HS-27A (cell line): Measurements from ENCODE around the gene CDH26.

Experiments used
- DNase-seq: peaks from one replicate; pipeline ENCODE4 v3.0.0-alpha.2; 2012; ENCODE audit warnings: low read depth, missing footprints

CDH26 gene

DNA sequence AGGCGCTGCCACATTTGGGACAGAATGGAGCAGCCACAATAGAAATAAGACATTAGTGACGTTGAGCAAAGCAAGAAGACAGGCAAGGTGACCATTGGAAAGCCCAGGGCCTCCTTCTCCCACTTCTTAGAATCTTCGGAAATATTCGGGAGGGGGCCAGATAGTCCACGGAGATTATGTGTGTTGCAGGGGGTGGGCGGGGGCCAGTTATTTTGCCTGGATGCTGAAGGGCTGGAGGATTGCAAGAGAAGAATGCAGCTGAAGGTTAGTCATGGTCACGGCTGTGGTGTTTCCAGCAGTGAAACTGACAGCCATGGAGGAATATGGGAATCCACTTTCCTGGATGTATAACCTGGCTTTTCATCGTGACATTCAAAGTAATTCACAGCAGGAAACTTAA lies 88.6 kb downstream of the CDH26 start:
- no peak for DNase-seq

DNA sequence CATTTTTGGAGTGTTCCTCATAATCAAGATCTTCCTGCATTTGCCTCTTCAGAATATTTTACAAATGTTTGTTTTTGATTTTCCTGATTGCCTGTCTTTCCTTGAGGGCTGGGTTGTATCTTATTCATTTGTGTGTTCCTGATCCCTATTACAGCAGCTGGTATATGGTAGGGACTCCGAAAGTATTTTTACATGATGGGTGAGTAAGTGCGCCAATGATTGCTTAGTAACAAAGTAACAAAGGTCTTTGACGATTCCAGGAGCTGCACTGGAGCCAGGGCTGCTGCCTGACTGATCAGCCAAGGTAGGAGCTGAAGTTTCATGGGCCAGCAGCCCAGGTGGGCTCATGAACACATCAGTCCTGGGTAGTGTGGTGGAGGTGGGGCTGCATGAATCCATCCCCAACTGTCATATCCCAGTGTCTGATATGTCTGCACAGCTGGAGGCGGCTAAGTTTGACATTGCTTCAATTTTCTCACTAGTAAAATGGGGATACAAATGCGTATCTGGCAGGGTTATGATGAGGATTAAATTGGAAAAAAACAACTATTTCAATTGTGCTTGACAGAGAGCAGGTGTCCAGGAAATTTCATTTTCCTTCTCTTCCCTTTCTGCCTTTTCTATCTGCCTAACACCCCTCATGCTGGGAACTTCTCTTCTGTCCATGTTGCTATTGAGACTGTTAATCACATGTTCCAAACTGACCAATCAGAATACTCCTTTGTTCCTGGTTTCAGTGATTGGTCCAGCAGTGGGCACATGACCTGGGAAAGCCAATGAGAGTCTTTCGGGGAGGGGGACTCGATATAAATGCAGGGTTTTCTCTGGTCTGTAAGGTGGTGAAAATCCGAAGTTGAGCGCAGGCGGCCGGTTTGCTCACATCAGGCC lies 90.7 kb downstream of the CDH26 start:
- DNase-seq: no peak

DNA sequence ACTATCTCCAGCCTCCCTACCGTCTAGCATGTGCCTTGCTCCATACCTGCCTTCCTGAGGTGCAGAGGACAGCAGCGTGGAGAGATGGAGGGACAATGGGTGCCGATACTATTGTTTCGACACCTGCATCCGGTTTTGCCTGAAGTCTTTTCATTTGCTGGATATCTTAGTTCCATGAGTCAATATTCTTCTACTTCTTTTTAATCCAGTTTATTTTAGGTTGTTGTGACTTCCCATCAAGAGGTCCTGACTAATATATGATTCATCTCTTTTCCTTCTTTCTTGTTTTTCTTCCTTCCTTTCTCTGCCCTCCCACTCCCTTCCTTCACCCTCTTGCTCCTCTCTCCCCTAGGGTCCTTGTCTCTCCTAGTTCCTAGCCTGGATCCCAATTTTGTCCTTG lies 91.4 kb downstream of the CDH26 start:
- no peak for DNase-seq

DNA sequence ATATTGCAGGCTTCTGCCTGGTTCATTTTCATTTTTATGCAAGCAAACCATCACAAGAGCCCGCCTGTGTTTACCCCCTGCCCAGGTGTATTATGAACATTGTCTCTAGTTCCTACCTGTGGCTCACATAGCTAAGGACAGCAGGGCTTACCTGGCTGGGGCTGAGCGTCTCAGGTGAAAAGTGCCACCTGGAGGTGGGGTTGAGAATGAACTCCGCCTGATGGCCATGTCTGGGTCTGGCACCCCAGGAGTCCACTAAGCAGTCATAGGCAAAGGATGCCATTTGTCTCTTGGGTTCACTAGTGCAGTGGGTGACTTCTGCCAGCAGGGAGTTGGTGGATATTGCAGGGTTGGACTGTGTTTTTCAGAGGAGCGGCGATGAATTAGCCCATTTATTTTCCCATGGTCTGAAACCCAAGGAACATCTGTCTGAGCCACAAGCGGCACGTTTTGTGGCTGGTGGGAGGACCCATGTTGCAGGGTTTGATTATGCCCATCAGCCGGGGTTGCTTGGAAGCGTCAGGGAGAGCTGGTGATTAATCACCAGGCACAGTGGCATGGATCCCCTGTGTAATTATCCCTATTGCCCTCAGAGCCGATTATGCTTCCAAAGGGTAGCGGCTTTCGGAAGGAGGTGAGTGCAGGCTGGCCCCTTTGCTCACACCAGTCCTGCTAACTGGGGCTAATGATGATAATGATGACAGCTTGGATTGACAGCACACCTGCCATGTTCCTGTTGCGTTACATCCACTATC lies 92.1 kb downstream of the CDH26 start:
- no peak for DNase-seq

DNA sequence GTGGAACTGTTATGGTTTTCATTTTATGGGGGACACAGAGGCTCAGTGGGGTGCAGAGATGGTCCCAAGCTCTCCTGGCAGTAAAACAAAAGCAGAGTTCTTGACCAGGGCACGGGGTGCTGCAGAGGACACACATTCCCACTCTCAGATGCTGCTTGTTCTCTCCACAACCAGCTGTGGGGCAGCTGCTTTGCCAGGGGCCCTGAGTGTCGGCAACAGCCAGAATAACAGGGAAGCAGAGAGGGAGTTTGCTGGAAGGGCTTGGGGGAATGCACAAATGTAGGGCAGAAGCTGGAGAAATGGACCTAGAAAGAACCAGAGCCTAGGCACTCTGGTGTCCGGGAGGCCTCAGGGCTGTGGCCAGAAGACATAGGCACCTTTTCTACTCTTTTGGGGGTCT lies 93.7 kb downstream of the CDH26 start:
- no peak for DNase-seq

DNA sequence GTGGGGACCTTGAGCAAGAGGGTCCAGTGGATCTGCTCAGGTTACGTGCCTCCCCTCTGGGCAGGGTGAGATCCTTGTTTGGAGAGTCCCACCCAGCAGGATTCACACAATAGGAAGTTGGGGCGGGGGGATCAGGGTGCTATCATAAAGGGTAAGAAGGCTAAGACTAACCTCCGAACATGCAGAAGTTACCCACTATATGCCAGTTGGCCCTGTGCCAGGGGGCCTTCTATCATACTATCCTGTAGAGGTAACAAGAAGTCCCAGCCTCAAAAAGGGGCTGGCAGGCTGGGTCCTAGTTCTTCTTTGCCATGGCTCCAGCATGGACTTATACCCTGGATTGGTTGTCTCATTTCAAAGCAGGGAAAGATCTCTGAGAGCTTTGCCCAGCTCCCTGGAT lies 94.1 kb downstream of the CDH26 start:
- DNase-seq: no peak

DNA sequence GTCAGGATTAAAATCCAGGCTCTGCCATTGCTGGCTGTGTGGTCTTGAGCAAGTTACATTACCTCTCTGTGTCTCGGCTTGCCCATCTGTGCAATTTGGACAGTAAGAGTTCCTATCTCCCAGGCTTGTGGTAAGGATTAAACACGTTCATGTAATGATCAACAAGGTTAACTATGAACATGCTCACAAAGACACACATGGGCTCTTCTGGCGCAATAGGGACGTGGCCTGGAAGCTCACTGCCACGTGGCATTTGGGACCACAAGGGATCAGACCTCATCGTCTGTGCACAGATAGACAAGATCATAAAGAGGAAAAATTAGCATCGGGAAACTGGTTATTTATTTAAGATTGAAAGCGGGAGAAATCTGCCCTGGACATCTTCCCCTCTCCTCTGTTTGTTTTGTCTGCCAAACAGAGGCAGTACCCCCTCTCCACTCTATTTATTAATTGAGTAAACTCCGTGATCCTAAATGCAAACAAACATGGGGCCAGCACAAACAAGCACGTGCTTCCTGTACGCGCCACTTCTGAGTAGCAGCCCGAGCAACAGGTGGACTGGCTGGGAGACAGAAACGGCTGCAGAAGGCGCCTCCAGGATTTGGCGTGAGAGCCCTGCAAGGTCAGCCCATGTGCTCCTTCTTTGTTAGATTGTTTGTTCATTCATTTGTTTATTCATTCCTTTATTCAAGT lies 95.0 kb downstream of the CDH26 start:
- no peak for DNase-seq

DNA sequence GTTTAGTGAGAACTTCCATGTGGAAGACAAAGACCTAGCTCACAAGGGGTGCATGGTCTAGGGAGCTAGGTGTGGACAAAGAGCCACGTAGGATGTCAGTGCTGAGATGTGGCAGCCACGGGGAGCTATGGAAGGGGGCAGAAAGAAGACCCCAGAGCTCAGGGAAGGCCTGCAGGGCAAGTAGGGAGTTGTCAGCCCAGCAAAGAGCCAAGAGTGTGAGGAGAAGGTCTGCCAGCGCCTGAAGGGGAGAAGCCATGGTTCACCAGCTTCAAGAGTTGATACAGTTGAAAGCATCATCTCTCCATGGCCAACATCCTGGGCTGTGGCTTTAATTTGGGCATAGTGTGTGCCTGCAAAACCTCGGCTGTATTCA lies 95.6 kb downstream of the CDH26 start:
- DNase-seq: no peak

DNA sequence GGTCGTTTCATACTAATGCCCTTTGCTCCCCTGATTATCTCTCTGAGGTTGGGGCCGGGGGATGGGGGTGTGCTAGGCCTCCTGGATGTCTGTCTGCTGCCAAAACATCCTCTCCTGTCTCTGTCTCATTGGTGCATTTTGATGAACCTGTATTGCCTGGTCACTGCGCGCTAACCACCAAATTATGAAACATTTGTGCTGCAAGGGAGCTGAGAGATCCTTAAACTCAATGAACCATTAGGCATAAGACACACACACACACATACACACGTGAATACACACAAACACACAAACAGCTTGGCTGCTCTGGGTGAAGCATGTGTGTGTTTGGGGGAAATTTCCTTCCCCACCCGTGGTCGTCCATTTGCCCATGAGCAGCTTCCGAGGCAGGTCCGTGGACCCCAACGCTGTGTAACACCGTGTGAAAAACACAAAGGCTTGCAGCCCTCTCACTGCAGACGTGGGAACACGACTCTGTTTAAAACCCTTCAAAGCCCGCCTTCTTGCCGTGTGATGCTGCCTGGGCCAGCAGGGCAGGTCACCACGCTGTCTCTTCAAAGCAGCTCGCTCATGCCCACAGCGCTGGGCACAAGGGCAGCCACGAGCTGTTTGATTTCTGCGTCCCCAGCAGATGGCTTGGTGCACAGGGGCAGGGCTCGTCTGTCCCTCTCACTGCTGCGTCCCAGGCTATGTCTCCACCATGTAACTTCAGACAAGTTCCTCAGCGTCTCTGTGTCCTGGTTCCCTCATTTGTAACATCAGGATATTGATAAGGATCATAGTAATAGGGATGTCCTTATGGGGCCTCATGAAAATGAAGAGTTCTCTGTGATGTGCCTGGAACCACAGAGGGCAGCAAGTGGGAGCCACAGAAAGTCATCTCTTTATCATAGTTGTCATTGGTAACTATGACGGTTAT lies 96.8 kb downstream of the CDH26 start:
- DNase-seq: no peak

DNA sequence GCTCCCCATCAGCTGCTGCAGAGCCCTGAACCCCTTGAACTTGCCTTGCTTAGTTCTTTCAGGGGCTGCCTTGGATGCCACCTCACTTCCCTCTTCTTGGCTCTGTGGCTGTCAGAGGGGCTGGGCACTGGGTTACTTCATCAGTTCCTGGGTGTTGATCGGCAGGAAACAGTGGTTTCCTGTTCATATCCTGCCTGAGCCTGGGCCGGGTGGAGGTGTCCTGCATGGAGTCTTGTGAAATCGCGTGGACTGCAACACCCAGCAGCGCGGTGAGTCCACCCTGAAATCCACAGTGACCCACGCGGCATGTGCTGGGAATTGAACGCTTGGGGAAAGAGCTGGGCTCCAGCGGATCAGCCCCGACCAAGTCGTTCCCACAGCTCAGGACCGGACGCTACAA lies 97.5 kb downstream of the CDH26 start:
- DNase-seq: no peak

DNA sequence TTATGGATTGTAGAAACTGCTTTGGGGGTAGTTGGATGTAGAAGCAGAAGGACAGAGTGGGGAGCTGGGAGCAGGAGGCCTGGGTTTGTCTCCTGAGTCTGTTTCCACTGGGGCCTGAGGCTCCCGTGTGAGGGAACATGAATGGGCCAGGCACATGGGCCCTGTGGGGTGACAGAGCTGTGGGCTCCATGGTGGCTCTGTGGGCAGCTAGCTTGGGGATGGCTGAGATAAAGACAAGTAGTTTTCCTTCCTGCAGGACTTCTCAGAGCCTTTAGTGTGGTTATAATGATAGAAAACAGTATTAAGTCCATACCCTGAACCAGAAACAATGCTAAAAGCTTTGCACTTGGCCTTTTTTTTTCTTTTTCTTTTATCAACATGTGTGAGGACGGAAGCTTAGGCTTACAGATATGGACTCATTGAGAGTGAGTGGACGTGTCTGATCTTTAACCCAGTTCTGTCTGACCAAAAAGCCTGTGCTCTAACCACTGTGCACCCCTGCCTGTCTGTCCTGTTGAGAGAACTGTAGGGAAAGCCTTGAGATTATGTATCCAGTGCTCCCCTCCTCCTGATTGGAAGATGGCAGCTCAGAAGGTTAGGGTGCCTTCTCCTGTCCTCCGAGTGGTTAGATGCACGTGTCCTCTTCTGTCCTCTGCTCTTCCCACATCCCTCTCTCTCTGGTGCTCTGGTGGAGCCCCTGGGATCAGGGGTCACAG lies 98.3 kb downstream of the CDH26 start:
- no peak for DNase-seq

DNA sequence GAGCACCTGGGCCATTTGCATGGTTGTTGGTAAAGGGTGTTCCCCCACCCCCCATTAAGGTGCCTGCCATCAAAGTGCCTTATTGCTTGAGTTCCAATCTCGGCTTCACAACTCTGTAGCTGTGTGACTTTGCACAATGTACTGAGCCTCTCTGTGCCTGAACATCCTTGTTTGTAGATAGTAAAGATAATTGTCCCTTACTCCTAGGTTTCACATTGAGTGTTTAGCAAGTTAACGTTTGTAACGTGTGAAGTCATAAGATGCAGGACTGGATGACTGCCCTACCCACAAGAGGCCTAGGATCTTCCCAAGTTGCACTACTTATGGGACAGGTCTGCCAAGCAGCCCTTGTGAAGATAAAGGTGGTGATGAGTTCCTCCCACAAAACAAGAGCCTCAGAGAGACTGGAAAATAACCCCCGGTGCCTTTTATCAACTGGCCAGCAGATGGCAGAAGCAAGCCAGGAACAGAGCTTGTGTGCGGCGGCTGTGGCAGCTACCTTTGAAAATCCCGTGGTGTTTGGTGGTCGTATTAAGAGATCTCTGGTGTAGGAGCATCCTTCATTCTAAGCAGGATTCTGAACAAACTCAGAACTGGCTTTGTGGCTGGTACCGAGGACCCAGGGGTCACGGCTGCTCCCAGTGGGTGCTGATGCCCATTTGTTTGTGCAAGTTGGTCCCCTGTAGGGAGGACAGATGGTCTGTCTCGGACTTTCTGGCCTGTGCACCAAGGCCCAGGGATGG lies 99.1 kb downstream of the CDH26 start:
- peak; percentile 19 for DNase-seq

DNA sequence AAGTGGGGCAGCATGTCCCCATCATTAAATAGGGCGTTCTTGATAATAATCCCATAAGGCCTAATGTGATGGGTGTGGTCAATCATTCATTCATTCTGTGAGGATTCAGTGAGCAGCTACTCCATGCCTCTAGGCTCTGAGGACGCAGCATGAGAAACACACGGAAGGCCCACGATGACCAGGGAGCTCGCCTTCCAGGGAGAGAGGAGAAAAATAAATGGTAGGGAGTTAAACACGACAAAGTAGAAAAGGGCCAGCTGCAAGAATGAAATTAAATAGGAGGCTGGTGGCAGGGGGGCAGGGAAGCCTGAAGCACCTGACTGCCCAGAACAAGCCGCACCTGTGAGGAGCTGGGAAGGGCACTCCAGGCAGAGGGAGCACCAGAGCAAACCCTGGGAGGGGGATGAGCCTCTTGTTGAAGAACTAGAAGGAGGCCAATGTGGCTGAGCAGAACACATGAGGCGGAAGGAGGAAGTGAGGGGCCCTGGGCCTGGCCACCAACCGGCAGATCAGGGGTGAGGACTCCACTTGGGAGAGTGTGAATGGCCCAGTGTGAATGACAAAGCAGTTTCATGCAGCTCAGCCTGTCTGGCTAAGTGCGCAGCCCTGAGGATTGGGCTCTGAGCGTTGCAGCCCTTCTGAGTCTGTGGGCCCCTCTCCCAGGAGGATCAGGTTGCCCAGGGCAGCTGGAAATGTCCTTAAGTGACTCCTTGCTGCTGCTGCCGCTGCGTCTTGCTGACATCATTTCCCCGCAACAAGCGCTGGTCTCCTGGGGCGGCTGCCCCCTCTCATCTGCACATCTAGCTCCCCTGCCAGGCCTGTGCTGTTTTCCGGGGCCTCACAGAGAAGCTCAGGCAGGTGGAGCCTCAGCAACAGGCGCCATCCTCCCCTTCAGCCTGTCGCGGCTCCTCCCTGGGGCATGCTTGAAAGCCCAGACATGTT lies 99.9 kb downstream of the CDH26 start:
- no peak for DNase-seq

DNA sequence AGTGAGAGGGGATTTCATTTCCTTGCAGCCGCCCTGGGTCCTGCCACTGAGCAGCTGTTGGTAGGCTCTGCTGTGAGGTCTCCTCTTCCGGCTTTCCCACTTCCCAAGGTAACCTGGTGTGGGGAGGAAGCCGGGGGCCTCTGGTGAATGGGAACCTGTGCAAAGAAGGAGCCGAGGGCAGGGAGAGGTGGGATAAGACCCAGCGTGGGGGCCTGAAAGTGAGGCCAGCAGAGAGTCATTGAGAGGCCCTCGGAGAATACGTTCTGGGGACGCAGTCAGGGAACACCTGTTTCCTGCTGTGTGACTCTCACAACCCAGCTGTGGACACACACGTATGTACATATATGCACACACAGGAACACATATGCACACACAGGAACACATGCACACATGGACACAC lies 100.7 kb downstream of the CDH26 start:
- no peak for DNase-seq

DNA sequence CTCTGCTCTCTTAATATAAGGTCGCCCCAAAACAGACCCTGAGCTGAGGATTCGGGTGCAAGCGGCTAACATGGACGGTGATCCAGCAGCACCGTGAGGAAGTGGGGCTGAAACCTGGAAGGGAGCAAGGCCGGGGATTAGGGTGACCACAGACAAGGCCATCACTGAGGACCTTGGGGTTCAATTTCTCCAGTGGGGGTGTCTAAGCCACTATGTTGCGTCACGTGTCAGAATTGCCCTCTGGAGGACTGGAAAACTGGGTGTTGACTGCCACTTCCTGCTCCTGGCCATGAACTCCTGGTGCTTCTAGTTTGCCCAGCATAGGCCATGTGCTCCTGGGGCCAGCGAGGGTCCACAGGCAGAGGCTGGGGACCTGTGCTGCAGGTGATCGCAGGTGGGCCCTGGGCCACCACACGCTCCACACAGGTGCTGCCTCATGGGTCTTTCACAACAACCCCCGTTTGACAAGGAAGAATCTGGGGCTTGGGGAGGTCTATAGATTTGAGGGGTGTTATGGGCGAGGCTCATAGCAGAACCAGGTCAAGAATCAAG lies 101.9 kb downstream of the CDH26 start:
- DNase-seq: no peak

DNA sequence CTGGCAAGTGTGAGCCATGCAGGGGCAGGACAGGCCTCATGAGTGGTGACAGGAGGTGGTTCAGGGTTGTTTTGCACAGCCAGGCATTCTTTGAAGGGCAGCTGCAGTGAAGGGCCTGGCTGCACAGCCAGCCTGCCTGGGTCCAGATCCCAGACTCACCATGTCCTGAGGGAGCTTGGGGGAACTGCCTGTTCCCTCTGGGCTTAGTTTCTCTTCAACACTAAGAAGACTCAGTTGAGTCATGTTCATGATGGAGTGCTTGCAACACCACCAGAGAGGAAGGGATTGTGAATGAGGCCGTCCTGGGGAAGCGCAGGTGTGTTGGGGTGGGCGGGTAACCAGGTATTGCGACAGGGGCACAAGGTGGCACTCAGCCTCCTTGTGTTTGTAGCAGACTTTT lies 102.4 kb downstream of the CDH26 start:
- no peak for DNase-seq

DNA sequence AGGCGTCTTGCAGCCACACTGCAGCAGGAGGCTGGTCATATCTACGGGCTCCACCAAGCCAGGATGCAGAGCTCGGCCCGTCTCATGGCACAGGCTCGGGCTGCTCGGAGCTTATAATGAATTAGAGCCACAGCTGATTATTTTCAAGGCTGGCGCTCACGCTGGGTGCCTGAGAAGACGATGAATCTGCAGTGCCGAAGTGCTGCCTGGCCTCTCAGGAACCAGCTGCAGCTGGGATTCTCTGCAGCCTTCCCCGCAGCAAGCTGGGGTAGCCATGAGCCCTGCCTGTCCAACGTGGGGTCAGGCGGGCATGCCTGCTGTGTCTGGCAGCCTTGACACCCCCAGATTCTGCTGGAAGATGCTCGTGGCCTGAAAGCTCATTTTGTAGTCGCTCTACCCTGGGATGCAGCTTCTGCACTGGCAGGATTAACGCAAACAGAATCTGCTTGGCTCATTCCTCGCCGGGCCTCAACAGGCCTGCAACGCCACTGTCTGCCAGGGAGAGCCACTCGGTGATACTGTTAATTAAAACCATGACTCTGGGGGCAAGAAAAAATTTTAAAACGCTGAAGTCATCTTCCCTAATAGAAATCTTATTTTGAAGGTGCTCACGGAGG lies 104.3 kb downstream of the CDH26 start:
- no peak for DNase-seq

DNA sequence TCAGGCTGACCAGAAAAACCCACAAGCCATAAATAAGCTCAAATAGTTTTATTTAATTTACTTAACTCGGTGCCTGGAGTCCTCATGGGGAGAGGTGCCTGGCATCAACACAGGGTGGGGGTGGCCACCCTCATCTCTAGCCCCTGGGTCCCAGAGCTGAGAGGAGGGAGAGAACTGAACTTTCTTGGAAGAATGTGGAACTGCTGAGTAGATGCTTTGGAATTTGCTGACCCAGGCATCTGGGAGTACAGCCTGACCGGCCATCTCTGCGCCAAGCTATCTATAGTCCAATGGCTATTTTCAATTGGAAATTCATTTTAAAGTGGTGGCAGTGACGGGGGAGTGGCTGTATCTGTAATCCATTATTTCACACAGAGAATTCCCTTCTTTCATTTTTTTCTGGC lies 104.8 kb downstream of the CDH26 start:
- DNase-seq: peak; percentile 35
